ENCODE data around the gene PKNOX1.
"Not testable (repeated sequence)": the region's sequence is repeated elsewhere in the genome, so short reads cannot be mapped to it uniquely, and the experiment has no call there.

GRCh38 chr21:43045165-43045875, 71.0 kb downstream of the PKNOX1 start:
- TF ChIP-seq CTCF, POLR2A (IDR thresholded peaks at IDR 0.05): not testable (repeated sequence)

Measured in Peyer's patch (tissue), 4 donors.